ENCODE data around the gene GALNT2. TPM values are rescaled to one million over a fixed set of nuclear protein-coding genes. Genes with fewer than 3 reads are reported as not detected.

GALNT2 gene
- total and polyA plus RNA-seq, 9 of the 15 experiments (the other 6 are each of a cell fraction or from before 2014, with no cell fraction given): 1.6 to 106 (median 51.9) TPM

DNA sequence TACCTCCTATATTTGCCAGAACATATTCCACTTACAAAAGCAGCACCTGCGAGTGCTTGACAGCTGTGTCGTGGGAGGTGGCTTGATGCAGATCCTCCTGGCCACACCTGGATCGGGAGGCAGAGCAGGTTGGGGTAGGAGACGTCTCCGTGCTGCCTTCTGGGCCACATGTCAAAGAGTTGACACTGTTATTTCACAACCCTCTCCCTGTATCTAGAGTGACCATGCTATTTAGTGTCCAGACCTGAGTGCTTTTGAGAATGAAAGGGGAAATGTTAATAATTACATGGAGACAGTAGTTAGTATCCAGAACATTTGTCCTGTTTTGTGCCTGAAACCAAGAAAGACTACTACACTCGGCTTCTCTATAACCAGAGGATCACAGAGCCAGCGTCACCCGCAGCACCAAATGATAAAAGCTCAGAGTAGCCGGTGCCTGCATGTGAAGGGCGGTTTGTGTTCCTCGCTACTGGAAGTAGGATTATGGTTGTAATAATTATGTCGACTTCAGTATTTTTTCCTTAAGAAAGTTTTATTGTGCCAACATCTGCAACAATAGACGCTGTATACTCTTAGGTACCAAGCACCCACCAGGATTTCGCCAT, 77.1 kb downstream of the GALNT2 start (continued):
- TF ChIP-seq MAFG (tag; conservative IDR thresholded peaks at IDR 0.05): no peak
- no peak for TF ChIP-seq HES1 (IDR thresholded peaks at IDR 0.05; ENCODE audit: low read depth)
- peak; percentile 37; the same call in 1 of the 2 replicates for TF ChIP-seq ZNF592 (IDR thresholded peaks at IDR 0.05)
- TF ChIP-seq, protein P1, sequence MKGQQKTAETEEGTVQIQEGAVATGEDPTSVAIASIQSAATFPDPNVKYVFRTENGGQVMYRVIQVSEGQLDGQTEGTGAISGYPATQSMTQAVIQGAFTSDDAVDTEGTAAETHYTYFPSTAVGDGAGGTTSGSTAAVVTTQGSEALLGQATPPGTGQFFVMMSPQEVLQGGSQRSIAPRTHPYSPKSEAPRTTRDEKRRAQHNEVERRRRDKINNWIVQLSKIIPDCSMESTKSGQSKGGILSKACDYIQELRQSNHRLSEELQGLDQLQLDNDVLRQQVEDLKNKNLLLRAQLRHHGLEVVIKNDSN (CRISPR knock-in tag; IDR thresholded peaks at IDR 0.05): no peak
- TF ChIP-seq, protein P2, sequence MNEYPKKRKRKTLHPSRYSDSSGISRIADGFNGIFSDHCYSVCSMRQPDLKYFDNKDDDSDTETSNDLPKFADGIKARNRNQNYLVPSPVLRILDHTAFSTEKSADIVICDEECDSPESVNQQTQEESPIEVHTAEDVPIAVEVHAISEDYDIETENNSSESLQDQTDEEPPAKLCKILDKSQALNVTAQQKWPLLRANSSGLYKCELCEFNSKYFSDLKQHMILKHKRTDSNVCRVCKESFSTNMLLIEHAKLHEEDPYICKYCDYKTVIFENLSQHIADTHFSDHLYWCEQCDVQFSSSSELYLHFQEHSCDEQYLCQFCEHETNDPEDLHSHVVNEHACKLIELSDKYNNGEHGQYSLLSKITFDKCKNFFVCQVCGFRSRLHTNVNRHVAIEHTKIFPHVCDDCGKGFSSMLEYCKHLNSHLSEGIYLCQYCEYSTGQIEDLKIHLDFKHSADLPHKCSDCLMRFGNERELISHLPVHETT (CRISPR knock-in tag; conservative IDR thresholded peaks at IDR 0.05 in 1 of 2, IDR thresholded peaks at IDR 0.05 in 1 of 2): 0 out of 4 replicates have a peak, but pooled peaks of 1 of the 2 experiments have one; percentile 40
- no peak for TF ChIP-seq ZC3H8 (IDR thresholded peaks at IDR 0.05)
- no peak for TF ChIP-seq ZNF79 (CRISPR knock-in tag; IDR thresholded peaks at IDR 0.05; ENCODE audit: low read depth)
- TF ChIP-seq SRSF3 (IDR thresholded peaks at IDR 0.05; ENCODE audit: insufficient read depth, low read length): no peak
- no peak for TF ChIP-seq ETV1 (tag; conservative IDR thresholded peaks at IDR 0.05; ENCODE audit: low read depth)
- TF ChIP-seq, protein P3, sequence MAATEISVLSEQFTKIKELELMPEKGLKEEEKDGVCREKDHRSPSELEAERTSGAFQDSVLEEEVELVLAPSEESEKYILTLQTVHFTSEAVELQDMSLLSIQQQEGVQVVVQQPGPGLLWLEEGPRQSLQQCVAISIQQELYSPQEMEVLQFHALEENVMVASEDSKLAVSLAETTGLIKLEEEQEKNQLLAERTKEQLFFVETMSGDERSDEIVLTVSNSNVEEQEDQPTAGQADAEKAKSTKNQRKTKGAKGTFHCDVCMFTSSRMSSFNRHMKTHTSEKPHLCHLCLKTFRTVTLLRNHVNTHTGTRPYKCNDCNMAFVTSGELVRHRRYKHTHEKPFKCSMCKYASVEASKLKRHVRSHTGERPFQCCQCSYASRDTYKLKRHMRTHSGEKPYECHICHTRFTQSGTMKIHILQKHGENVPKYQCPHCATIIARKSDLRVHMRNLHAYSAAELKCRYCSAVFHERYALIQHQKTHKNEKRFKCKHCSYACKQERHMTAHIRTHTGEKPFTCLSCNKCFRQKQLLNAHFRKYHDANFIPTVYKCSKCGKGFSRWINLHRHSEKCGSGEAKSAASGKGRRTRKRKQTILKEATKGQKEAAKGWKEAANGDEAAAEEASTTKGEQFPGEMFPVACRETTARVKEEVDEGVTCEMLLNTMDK (IDR thresholded peaks at IDR 0.05; ENCODE audit: borderline replicate concordance, insufficient read depth, low read depth, low read length, poor library complexity, severe bottlenecking): no peak
- TF ChIP-seq FOXJ2 (tag; IDR thresholded peaks at IDR 0.05): no peak
- TF ChIP-seq ZC3H11A (IDR thresholded peaks at IDR 0.05; ENCODE audit: low read depth, low read length): no peak
- peak; percentile 61; the same call in 1 of the 2 replicates for TF ChIP-seq KAT7 (CRISPR knock-in tag; IDR thresholded peaks at IDR 0.05; ENCODE audit: borderline replicate concordance)
- TF ChIP-seq ZNF507 (tag; conservative IDR thresholded peaks at IDR 0.05): no peak
- TF ChIP-seq ZNF589 (CRISPR knock-in tag; IDR thresholded peaks at IDR 0.05; ENCODE audit: low read depth): 0 out of 2 replicates have a peak, but pooled peaks have one; percentile 18
- no peak for TF ChIP-seq SRSF9 (IDR thresholded peaks at IDR 0.05; ENCODE audit: borderline replicate concordance, low read depth, low read length)
- no peak for TF ChIP-seq ZFP1 (CRISPR knock-in tag; IDR thresholded peaks at IDR 0.05)

All from K562 (cell line).